ENCODE data around the gene CDC42SE1.

The CDC42SE1 gene

DNA sequence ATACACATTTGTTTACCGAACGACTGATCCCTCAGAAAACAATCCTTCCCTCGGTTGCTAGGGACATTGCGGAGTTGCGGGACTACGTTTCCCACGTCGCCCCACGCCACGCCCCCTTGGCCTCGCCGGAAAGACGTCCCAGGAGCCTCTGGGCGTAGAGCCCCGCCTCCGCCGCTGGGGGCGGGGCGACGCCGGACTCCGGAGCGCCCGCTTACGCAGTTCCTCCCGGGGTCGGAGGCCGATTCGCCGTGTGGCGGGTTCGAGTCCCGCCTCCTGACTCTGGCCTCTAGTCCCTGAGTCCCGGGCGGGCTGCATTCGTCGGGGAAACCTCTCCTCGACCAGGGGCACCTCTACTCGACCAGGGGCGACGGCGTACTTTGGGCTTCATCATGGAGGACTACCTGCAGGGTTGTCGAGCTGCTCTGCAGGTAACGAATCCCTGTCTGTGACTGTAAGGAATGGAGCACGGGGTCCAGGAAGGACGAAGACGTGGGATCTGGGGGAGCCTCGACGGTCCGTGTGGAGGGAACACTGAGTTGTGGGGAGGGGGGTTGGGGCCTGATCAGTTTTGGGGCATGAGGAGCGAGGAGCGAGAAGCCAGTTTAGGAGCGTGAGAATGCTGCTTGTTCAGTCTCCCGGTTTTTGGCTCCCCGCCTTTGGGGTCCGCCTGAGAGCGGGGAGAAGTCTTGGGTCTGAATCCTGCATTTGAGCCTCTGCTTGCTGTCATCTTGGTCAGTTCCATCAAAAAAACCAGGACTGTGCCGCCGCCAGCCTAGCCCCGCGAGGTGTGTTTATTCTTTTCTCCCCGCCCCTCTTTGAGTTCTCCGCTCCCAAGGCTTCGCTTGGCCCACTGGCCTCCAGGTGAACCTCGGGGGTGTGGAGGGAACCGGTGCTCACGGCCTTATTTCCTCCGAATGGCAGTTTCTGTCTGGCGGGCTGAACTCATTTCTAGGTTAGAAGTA, 50.9 kb downstream of the CDC42SE1 start, which contains the start of gene PRUNE1:
TSS of gene PRUNE1 (plus strand) at position 206 of the 962 bp plus-strand sequence. CDS start at position 390, 184 bp downstream.
- DNase-seq (ENCODE audit: low read depth), result peak; percentile 97

DNA sequence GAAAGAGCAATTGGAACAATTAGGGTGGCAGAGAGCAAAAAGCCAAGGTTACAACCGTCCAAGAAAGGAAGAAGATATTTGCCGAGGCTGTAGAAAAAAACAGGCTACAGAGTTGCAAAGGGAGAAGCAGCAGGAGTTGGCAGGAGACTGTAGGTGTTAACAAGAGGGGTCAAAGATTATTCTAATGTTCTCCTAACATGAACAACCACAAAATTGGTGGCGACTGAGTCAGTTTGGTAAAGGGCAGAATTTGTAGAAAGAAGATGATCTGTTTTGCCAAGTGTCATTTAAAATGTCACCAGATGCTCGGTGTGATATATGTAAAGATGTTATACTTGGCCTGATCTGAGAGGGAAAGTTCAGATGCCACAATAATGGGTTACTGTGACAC, 51.6 kb downstream of the CDC42SE1 start:
- no peak for DNase-seq (ENCODE audit: low read depth)

DNA sequence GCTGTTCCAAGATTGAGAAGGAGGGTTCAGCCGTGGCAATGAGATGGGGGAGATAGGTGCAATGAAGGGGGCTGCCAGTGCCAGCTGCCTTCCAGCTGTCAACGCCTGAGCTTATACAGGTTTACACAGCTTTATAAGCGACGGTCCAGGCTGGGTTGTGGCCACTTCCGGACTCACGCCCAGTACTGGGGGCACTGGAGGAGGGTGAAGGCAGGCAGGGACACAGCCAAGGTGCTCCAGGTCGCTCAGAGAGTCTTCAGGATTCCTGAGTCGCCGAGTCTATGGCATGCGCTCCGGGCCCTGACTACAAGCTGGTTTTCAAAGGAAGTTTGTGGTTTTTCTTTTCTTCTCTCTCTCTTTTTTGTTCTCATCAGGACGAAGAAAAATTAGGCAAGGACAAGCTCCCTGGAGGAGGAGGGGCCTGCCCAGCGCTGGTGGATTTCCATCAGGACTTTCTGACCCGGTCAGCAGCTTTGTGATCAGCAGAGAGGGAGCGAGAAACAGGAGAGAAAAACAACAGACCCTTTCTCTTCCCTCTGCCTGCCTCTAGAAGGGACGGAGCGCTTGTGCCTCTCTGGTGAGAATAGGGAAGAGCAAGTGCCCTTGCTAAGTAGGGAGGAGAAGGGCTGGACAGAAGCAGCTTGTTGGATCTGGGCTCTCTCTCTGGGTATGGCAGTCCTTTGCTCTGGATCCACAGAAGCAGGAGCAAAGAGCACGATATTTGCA, 52.9 kb downstream of the CDC42SE1 start, which contains the start of gene MINDY1:
TSS of gene MINDY1 (minus strand) at position 576 of the 726 bp plus-strand sequence. CDS start 4,285 bp downstream, outside the sequence.
- DNase-seq (ENCODE audit: low read depth), result peak; percentile 87

DNA sequence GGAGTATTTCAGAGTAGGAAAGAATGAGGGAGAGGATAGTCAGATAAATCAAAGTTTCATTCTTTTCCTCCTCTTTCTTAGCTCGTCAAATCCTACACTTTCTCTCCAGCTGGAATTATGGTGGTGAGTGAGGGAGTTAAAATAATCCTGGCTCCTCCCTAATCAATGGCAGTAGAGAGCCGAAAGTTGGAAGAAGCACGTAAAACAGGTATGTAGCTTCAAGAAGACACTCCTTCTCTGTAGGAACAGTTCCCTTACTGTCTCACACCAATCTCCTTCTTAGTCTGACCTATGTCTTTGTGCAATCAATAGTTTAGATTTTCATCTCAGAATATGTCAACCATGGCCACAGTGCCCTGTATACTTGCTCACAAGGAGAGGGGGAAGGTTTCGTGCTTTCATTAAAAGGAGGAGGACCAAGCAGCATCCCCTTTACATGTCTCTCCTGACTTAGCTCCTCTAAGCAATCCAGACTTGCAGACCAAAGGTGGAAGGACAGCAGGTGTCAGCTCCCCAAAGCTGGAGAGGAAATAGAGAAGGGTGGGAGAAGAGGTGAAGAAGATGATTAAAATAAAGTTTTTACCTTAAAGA, 53.6 kb downstream of the CDC42SE1 start:
- no peak for DNase-seq (ENCODE audit: low read depth)

DNA sequence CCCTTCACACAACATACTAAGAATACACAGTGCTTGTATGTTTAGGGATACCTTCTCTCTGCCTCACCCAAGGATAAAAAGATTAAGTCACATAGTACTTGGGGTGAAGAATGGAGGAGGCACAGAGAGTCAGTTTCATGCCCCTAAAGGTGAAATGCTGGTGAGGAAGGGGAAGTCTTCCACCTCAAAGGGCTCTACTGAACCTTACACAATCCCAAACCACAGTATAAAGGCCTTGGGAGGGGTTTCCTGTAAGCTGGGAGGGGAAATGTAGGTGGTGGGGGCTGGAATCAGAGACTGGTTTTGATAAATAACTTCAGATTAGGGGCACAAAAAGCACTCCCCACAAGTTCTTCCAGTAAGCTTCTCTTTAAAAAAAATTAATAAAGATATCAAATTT, 56.2 kb downstream of the CDC42SE1 start:
- DNase-seq (ENCODE audit: low read depth), result no peak

DNA sequence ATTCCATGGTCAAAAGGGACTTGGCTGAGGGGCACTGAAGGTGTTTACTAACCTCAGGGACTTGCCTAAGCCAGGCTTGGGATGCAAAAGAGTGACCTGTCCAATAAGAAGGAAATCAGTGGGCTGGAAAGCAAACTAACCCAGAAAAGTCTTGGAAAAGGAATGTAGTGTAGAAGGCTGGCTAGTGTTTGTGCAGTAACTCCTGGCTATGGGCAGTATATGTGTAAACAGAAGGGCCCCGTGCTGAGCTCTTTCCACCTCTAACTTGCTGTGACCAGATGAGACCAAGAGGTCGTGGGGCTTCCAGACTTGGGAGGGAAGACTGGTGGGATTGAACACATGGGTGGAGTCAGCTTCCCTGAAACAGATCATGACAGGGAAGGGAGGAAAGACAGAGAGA, 56.8 kb downstream of the CDC42SE1 start:
- DNase-seq (ENCODE audit: low read depth), result no peak

DNA sequence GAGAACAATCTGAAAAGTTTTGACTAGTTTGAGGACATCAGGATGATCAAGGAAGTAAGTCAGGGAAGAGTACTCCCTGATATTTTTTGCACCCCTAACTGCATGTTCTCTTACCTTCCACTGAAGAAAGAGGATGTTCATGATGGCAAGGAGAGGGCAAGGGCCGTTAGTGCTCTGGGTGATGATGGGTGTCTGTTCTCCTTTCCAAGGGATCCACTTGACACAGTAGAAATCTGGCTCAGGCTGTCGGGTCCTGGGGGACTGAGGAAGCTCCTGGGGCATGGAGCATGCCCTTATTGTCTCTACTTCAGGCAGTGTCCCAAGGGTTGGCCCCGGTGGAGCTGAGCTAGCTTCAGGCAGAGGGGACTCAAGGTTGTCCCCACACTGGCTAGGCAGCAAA, 57.4 kb downstream of the CDC42SE1 start:
- DNase-seq (ENCODE audit: low read depth), result no peak

DNA sequence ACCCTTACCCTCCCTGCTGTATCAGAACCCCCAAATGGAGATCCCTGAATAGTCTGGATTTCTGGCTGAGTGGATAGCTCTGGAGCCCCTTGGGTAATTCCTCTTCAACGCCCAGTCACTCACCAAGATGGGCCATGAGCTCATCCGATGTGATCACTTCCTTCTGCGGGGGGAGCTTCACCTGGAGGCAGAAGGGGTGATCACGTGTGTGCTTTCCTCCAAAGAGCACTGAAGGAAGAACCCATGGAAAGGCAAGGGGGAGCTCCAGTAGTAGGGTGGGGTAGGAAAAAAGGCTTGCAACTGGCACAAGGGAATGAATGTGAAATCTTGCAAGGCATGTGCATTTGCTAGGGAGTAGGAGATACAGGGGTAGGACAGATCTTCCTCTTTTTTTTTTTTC, 57.8 kb downstream of the CDC42SE1 start:
- no peak for DNase-seq (ENCODE audit: low read depth)
